Esophagus squamous epithelium (tissue), 5 donors: ENCODE results near the gene DUS1L. TPM values are rescaled to one million over a fixed set of nuclear protein-coding genes. Genes with fewer than 3 reads are reported as not detected.

ENCODE experiments used
- DNase-seq: peaks from one replicate; lab custom pipeline; 2025; lab: John Stamatoyannopoulos, UW
- H3K27ac ChIP-seq, 4 donors: fragments of 200-600 bp; sonication (generic); one replicate each; pipeline ENCODE4 v1.5.1; 2016 to 2019; ENCODE audit warnings: mild to moderate bottlenecking in 1 of 4
- H3K27me3 ChIP-seq, 4 donors: fragments of 200-600 bp; sonication (generic); 1 replicate in 3 of 4; 2 replicates in 1 of 4; pipeline versions ENCODE4 v1.5.1 to v1.6.0; 2017 to 2021; ENCODE audit warnings: antibody characterized with exemption in 1 of 4
- H3K36me3 ChIP-seq, 3 donors: fragments of 200-600 bp; sonication (generic); one replicate each; pipeline ENCODE4 v1.5.1; 2016 to 2019
- H3K4me1 ChIP-seq, 3 donors: fragments of 200-600 bp; sonication (generic); one replicate each; pipeline ENCODE4 v1.5.1; 2017 to 2019
- H3K4me3 ChIP-seq, 4 donors: fragments of 200-600 bp; sonication (generic); 1 replicate in 3 of 4; 2 replicates in 1 of 4; pipeline ENCODE4 v1.5.1; 2016 to 2019; ENCODE audit warnings: mild to moderate bottlenecking in 2 of 4, moderate library complexity in 1 of 4
- H3K9me3 ChIP-seq, 3 donors: fragments of 200-600 bp; sonication (generic); one replicate each; pipeline ENCODE4 v1.5.1; 2016 to 2019
- CTCF ChIP-seq, 6 experiments: fragments of 450-650 bp in 4 of 6; fragments of 200-600 bp in 2 of 6; sonication (generic) in 2 of 6; IDR thresholded peaks; one replicate each; pipeline ENCODE4 v1.5.1; 2016 to 2019; ENCODE audit warnings: antibody characterized with exemption in 6 of 6, mild to moderate bottlenecking in 4 of 6, moderate library complexity in 4 of 6
- POLR2A ChIP-seq, 4 donors: fragments of 450-650 bp; IDR thresholded peaks; one replicate each; pipeline ENCODE4 v1.6.1; 2017; ENCODE audit warnings: antibody characterized with exemption in 4 of 4, mild to moderate bottlenecking in 4 of 4, moderate library complexity in 3 of 4
- WGBS, 2 donors: methylation state at CpG; one replicate each; pipeline ENCODE4 v1.1.5; 2018; 5-methylcytosine and 5-hydroxymethylcytosine counted together
- intact Hi-C: fragments of 100-400 bp; cut with DNase I; formaldehyde crosslinking; loops from one replicate; pipeline ENCODE4 v1.15.0; 2022
- total RNA-seq, 4 donors: library from RNA; depleted of rRNA; stranded (reverse); fragments of >200 nt; gene quantifications; one replicate each; pipeline ENCODE4 v1.1.0, GENCODE V29; 2016
- donor health status: DM: yes; HTN: yes; CAD: no.

DUS1L gene
- total RNA-seq, 4 donors from 2014 or later = 53.3 to 125 (median 105) TPM

GRCh38 chr17:82017612-82018151 is 47.9 kb downstream of the DUS1L start:
- Histone ChIP-seq H3K9me3 (no peaks in the 10 kb centered on the region), H3K4me3 (no peak overlapping the region), H3K36me3 (peaks cover 0 to 21% (median 4%) of the 10 kb centered on the region in 3 donors), H3K27me3 (no peaks in the 10 kb centered on the region), H3K27ac (no peak overlapping the region), H3K4me1 (peaks cover 20 to 62% (median 28%) of the 10 kb centered on the region in 3 donors)
- intact Hi-C loops = no loop called here
- no peak for DNase-seq
- WGBS, 2 donors = 33% methylated on average over 1 of the region's 13 CpGs; no CpG with 5 or more reads in 1 of the 2 donors
- TF ChIP-seq CTCF (IDR thresholded peaks at IDR 0.05) (no peak), POLR2A (IDR thresholded peaks at IDR 0.05) (no peak)

DNA sequence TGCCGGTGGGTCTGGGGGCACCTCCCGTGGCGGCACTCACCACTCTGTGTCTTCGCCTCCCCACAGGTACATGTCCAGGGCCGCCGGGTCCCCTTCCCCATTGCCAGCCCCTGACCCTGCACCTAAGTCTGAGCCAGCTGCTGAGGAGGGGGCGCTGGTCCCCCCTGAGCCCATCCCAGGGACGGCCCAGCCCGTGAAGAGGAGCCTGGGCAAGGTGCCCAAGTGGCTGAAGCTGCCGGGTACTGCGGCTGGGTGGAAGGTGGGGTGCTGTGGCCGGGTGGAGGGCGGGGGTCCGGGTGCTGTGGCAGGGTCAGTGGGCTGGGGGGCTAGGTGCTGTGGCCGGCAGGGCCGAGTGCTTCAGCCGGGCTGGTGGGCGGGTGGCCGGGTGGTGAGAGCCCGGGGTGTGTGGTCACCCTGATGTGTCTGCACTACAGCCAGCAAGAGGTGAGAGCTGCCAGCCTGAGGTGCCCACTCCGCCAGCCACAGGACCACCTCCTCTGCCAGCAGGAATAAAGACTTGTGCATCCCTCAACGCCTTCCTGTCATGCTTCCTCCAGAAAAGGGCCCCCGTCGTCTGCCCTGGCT is 48.6 kb downstream of the DUS1L start:
- H3K9me3 ChIP-seq = no peaks in the 10 kb centered on the region
- H3K27me3 ChIP-seq = no peaks in the 10 kb centered on the region
- H3K4me3 ChIP-seq = no peak overlapping the region
- TF ChIP-seq POLR2A (IDR thresholded peaks at IDR 0.05) (no peak), CTCF (IDR thresholded peaks at IDR 0.05) (no peak)
- H3K4me1 ChIP-seq = peaks cover 17 to 62% (median 22%) of the 10 kb centered on the region in 3 donors
- H3K27ac ChIP-seq = no peak overlapping the region
- intact Hi-C loops = no loop called here
- peaks cover 0 to 27% (median 4%) of the 10 kb centered on the region in 3 donors for H3K36me3 ChIP-seq
- no peak for DNase-seq
- whole genome bisulfite sequencing, 2 donors = 92 to 100% methylated on average over 1 to 6 of the region's 24 CpGs

DNA sequence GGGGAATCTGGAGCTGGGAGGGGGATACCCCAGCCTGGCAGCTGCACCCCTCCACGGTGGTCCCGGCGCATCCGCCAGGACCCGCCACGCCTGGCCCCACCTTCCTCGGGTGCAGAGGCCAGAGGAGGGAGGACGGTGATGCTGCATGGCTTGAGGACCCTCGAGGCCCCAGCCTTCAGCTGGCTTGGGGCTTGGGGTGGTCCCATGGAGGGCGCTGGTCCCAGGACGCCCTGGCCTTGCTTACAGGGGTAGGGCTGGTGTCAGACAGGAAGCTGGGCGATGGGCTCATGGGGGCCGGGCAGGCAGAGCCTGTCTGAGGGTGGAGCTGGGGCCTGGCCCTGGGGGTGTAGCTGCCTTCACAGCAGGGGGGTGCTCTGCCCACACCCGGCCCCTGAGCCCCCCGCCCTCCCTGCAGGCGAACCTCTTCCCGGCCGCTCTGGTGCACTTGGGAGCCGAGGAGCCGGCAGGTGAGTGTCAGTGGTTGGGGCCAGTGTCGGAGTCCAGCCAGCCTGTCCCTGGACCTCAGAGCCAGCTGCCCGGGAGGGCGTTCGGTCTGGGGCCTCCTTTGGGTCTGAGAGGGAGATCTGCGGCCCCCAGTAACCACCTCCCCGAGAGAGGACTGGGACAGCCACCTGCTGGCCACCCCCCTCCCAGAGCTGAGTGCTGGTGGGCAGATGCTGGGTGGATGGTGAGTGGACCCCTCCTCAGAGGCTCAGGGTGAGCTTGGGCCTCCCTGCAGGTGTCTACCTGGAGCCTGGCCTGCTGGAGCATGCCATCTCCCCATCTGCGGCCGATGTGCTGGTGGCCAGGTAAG is 49.3 kb downstream of the DUS1L start:
- TF ChIP-seq CTCF (IDR thresholded peaks at IDR 0.05) (no peak), POLR2A (IDR thresholded peaks at IDR 0.05) (no peak)
- H3K4me3 ChIP-seq = no peak overlapping the region
- H3K27ac ChIP-seq = no peak overlapping the region
- intact Hi-C loops = no loop called here
- H3K36me3 ChIP-seq = peaks cover 0 to 34% (median 4%) of the 10 kb centered on the region in 3 donors
- peaks cover 10 to 56% (median 15%) of the 10 kb centered on the region in 3 donors for H3K4me1 ChIP-seq
- 60 to 74% methylated on average over 1 to 3 of the region's 28 CpGs for WGBS, 2 donors
- H3K9me3 ChIP-seq = no peaks in the 10 kb centered on the region
- no peaks in the 10 kb centered on the region for H3K27me3 ChIP-seq
- no peak for DNase-seq

GRCh38 chr17:82015311-82015971 is 50.2 kb downstream of the DUS1L start:
- Histone ChIP-seq H3K4me3 (no peak overlapping the region), H3K27me3 (no peaks in the 10 kb centered on the region), H3K27ac (no peak overlapping the region), H3K9me3 (no peaks in the 10 kb centered on the region), H3K4me1 (peaks cover 6 to 48% (median 9%) of the 10 kb centered on the region in 3 donors), H3K36me3 (peaks cover 0 to 42% (median 4%) of the 10 kb centered on the region in 3 donors)
- intact Hi-C loops = no loop called here
- TF ChIP-seq POLR2A (IDR thresholded peaks at IDR 0.05) = no peak
- TF ChIP-seq CTCF (IDR thresholded peaks at IDR 0.05) = no peak
- 74 to 79% methylated on average over 8 to 16 of the region's 24 CpGs for WGBS, 2 donors
- DNase-seq = no peak
